Ovary (tissue), 9 donors: Measurements from ENCODE around the gene RBM45. TPM values are rescaled to one million over a fixed set of nuclear protein-coding genes. Genes with fewer than 3 reads are reported as not detected.

Source experiments
- DNase-seq, 5 donors: peaks; one replicate each; pipeline ENCODE4 v3.0.0-alpha.2; 2019 to 2020
- H3K27ac ChIP-seq, 2 donors: fragments of 200-600 bp; one replicate each; pipeline versions ENCODE4 v1.5.1 to v1.8.0; 2019 to 2022
- H3K27me3 ChIP-seq: fragments of 200-600 bp; one replicate; pipeline ENCODE4 v1.8.0; 2022
- H3K36me3 ChIP-seq: fragments of 200-600 bp; sonication (generic); one replicate; pipeline ENCODE4 v1.5.1; 2019
- H3K4me1 ChIP-seq: one replicate; pipeline ENCODE4 v1.8.1; 2013; ENCODE audit warnings: mild to moderate bottlenecking, moderate library complexity; ENCODE audit not compliant: insufficient read depth
- H3K4me3 ChIP-seq: fragments of 200-600 bp; sonication (generic); one replicate; pipeline ENCODE4 v1.5.1; 2017
- H3K9me3 ChIP-seq, 2 donors: fragments of 200-600 bp in 1 of 2; sonication (generic) in 1 of 2; one replicate each; pipeline versions ENCODE4 v1.5.1 to v1.8.1; 2013 to 2019; ENCODE audit warnings: mild to moderate bottlenecking in 1 of 2, moderate library complexity in 1 of 2
- EP300 ChIP-seq: sonication (generic); formaldehyde crosslinking; IDR thresholded peaks from one replicate; pipeline ENCODE4 v1.6.1; 2017; ENCODE audit warnings: antibody characterized with exemption
- POLR2A ChIP-seq: fragments of 450-650 bp; IDR thresholded peaks from one replicate; pipeline ENCODE4 v1.6.1; 2017; ENCODE audit warnings: antibody characterized with exemption, mild to moderate bottlenecking, moderate library complexity
- WGBS, 3 donors: extraction: QIAGEN DNeasy Blood & Tissue Kit in 1 of 3; methylation state at CpG; one replicate each; pipeline versions ENCODE4 v1.1.5 to v1.1.7; 2013 to 2017; 5-methylcytosine and 5-hydroxymethylcytosine counted together
- intact Hi-C, 4 donors: fragments of 100-400 bp; cut with DNase I; formaldehyde crosslinking; loops; one replicate each; pipeline versions ENCODE4 v1.11.0 to v1.15.1; 2022 to 2023
- polyA plus RNA-seq, 2 donors: library from polyadenylated mRNA; stranded (reverse); fragments of 200-250 nt in 1 of 2; fragments of 350-450 nt in 1 of 2; fragmentation: Illumina TruSeq in 1 of 2; extraction: RNeasy Lipid Tissue Mini Kit (QIAGEN cat#74804) in 1 of 2; gene quantifications; one replicate each; pipeline ENCODE4 v1.2.3, GENCODE V29; 2013 to 2014
- total RNA-seq, 7 donors: library from RNA; depleted of rRNA in 2 of 7; stranded (reverse); fragments of >200 nt in 2 of 7; fragmentation: NEBNext Ultra II Directional in 3 of 7; extraction: Animal tissue kit (Norgen Biotek cat#: 25700) in 3 of 7; gene quantifications; one replicate each; pipeline versions ENCODE4 v1.1.0 to v1.2.4, GENCODE V29; 2016 to 2023
- TF ChIP-seq, protein P1 (sequence below), 3 donors: fragments of 450-650 bp in 2 of 3; fragments of 200-600 bp in 1 of 3; IDR thresholded peaks; one replicate each; pipeline versions ENCODE4 v1.5.1 to v1.8.0; 2016 to 2022; ENCODE audit warnings: antibody characterized with exemption in 3 of 3, mild to moderate bottlenecking in 1 of 3
- donor health status: DM: no; HTN: no; CAD: no; lungs with moderate emphysema.
- donor health status: DM: no; HTN: no; CAD: no.
- donor health status: Bipolar disorder and iron deficiency.
- donor health status: DM: yes; HTN: yes; CAD: no.
- donor health status: DM: no; HTN: no; CAD: no.
- donor health status: DM: yes; HTN: yes; CAD: no.

Gene RBM45
- total and polyA plus RNA-seq, 9 donors: 5.6 to 15.0 (median 8.3) TPM

DNA sequence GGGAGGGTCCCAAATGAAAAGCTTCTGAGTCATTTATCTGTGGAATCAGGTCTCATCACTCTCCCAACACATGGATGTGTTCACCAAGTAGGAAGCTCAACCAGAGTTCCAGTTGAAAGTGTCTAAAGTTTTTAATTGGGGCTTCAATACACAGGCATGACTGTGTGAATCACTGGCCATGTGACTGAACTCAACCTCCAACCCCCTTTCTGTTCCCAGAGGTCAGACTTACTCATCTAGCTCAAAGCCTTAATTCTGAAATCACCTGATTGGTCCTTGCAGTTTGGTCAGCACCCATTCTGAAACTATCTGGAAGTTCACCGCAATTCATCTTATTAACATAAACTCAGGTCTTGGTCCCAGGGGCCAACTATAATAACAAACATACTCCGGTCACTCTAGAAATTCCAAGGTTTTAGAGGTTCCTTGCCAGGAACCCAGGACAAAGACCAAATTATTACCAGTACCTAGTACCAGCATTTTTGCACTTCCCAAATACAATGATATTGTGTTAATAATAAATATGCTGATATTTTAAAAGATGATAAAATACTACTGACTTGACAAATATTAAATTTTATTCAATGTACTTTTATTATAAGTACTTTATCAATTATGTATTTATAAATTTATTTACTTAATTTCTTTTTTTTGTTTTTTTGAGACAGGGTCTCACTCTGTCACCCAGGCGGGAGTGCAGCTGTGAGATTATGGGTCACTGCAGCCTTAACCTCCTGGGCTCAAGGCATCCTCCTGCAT lies 10.7 kb upstream of the RBM45 start:
- Histone ChIP-seq H3K27ac (no peak overlapping the region), H3K4me3 (no peak overlapping the region), H3K4me1 (no peaks in the 10 kb centered on the region), H3K27me3 (no peaks in the 10 kb centered on the region), H3K9me3 (no peaks in the 10 kb centered on the region), H3K36me3 (no peaks in the 10 kb centered on the region)
- DNase-seq: no peak
- TF ChIP-seq, protein P1, sequence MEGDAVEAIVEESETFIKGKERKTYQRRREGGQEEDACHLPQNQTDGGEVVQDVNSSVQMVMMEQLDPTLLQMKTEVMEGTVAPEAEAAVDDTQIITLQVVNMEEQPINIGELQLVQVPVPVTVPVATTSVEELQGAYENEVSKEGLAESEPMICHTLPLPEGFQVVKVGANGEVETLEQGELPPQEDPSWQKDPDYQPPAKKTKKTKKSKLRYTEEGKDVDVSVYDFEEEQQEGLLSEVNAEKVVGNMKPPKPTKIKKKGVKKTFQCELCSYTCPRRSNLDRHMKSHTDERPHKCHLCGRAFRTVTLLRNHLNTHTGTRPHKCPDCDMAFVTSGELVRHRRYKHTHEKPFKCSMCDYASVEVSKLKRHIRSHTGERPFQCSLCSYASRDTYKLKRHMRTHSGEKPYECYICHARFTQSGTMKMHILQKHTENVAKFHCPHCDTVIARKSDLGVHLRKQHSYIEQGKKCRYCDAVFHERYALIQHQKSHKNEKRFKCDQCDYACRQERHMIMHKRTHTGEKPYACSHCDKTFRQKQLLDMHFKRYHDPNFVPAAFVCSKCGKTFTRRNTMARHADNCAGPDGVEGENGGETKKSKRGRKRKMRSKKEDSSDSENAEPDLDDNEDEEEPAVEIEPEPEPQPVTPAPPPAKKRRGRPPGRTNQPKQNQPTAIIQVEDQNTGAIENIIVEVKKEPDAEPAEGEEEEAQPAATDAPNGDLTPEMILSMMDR (IDR thresholded peaks at IDR 0.05): no peak
- no peak for TF ChIP-seq POLR2A
- TF ChIP-seq EP300: no peak
- WGBS, 3 donors: 79 to 88% (median 85%) methylated on average over 3 of the region's 3 CpGs
- intact Hi-C loops: no loop called here

DNA sequence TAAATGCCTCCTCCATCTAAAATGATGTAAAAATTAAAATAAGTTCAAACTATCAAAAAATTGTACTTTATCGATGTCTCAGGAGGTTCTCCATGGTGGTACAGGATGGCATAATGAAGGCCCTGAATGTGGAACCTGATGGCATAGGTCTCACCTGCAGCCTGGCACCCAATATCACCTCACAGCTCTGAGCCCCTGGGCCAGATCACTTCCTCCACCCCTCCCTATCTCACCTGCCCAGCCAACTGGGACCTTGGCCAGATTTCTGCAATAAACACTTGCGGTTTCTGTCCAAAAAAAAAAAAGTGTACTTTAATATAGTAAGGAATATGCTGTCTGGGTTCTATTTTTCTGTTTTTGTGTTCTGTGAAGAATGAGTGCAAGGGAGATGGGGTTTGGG lies 6.7 kb upstream of the RBM45 start:
- Histone ChIP-seq H3K36me3 (no peaks in the 10 kb centered on the region), H3K27me3 (no peaks in the 10 kb centered on the region), H3K4me3 (no peak overlapping the region), H3K4me1 (no peaks in the 10 kb centered on the region), H3K9me3 (no peaks in the 10 kb centered on the region), H3K27ac (no peak overlapping the region)
- intact Hi-C loops: no loop called here
- DNase-seq: no peak
- WGBS, 3 donors: 57 to 79% (median 63%) methylated on average over 2 of the region's 2 CpGs
- TF ChIP-seq EP300 (no peak), POLR2A (no peak)
- TF ChIP-seq, protein P1 (IDR thresholded peaks at IDR 0.05): no peak

DNA sequence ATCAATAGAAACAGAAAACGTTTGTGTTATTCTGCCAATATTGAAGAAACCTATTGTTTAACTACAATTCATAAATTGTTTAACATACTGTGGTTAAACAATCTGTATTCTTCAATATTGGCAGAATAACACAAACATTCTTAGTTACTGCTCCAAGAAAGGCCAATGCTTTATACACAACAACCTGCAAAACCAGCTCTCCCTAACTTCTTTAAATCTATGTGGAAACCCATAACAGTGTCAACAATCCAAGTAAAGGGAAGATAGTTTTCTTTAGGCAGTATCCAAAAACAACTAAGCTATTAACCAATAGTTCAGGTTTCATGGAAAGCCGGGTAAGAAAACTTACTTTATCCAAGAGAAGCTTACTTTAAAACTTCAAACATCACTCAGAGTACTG lies 6.2 kb upstream of the RBM45 start:
- Histone ChIP-seq H3K27ac (no peak overlapping the region), H3K4me3 (no peak overlapping the region), H3K4me1 (no peaks in the 10 kb centered on the region), H3K9me3 (no peaks in the 10 kb centered on the region), H3K27me3 (no peaks in the 10 kb centered on the region), H3K36me3 (no peaks in the 10 kb centered on the region)
- 27 to 59% (median 46%) methylated on average over 2 of the region's 2 CpGs for WGBS, 3 donors
- TF ChIP-seq, protein P1 (IDR thresholded peaks at IDR 0.05): no peak
- TF ChIP-seq POLR2A (no peak), EP300 (no peak)
- intact Hi-C loops: no loop called here
- no peak for DNase-seq

DNA sequence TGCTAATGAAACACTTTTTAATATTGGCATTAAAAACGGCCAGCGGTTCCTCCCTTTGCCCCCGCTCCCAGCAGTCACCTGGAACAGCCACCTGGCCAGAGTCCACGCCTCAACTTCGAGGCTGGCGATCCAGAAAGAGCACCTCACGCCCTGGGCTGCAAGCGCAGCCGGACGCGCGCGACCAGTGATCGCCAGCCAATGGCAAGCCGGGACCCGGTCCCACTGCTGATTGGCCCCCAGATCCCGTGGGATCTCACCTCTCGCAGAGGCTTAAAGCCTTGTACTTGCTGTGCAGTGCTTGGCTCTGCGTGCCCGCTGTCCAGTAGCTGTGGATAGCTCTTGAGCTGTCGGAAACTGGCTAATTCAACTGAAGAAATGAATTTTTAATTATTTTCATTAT lies 4.1 kb upstream of the RBM45 start:
- H3K27ac ChIP-seq: no peak overlapping the region
- no peaks in the 10 kb centered on the region for H3K36me3 ChIP-seq
- DNase-seq: no peak
- no peak overlapping the region for H3K4me3 ChIP-seq
- intact Hi-C loops: no loop called here
- no peak for TF ChIP-seq EP300
- no peak for TF ChIP-seq POLR2A
- TF ChIP-seq, protein P1 (IDR thresholded peaks at IDR 0.05): no peak
- H3K4me1 ChIP-seq: no peaks in the 10 kb centered on the region
- no peaks in the 10 kb centered on the region for H3K9me3 ChIP-seq
- WGBS, 3 donors: 85 to 86% (median 86%) methylated on average over 21 of the region's 21 CpGs
- no peaks in the 10 kb centered on the region for H3K27me3 ChIP-seq
